ENCODE results near the gene DTNB.

Gene DTNB

DNA sequence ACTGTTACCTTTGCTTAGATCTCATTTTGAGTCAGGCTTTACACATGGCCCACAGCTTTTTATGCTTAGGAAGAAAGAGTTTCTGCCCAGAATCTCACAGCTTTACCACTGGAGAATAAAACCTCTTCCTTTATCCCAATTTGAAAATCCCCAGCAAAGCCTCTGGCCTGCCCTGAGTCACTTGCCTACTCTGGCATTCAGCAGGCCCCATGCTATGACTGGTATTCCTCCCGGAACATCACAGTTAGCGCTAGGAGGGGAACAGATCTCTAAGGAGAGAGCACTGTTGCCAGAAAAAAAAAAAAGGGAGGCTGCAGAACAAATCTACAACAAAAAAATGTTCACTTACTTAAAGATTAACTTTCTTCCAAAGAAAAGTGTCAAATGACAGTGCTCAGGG is 178.8 kb downstream of the DTNB start:
- TF ChIP-seq, protein P1, sequence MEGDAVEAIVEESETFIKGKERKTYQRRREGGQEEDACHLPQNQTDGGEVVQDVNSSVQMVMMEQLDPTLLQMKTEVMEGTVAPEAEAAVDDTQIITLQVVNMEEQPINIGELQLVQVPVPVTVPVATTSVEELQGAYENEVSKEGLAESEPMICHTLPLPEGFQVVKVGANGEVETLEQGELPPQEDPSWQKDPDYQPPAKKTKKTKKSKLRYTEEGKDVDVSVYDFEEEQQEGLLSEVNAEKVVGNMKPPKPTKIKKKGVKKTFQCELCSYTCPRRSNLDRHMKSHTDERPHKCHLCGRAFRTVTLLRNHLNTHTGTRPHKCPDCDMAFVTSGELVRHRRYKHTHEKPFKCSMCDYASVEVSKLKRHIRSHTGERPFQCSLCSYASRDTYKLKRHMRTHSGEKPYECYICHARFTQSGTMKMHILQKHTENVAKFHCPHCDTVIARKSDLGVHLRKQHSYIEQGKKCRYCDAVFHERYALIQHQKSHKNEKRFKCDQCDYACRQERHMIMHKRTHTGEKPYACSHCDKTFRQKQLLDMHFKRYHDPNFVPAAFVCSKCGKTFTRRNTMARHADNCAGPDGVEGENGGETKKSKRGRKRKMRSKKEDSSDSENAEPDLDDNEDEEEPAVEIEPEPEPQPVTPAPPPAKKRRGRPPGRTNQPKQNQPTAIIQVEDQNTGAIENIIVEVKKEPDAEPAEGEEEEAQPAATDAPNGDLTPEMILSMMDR (IDR thresholded peaks at IDR 0.05; ENCODE audit: borderline replicate concordance, insufficient read depth, low read depth, low read length): no peak
- no peak overlapping the region for H3K4me3 ChIP-seq (ENCODE audit: low read depth, low read length)

DNA sequence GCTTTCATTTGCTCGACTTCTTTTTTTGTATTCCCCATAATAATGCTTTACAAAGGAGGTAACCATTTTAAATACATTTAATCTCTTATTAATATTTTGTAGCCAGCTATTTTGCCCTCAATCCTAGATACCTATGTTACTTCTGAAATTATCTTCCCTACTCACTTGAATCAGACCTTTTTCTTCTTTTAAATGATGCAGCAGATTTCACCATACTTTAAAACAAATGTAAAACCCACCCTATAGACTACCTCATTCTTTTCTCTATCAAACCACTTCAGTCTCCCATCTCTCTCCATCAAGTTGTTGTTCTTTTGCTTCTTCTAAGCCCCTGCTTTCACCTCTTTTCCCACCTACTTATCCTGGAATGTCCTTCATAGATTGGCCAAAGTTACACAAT is 180.2 kb downstream of the DTNB start:
- no peak overlapping the region for H3K4me3 ChIP-seq (ENCODE audit: low read depth, low read length)
- TF ChIP-seq, protein P1 (IDR thresholded peaks at IDR 0.05; ENCODE audit: borderline replicate concordance, insufficient read depth, low read depth, low read length): no peak

DNA sequence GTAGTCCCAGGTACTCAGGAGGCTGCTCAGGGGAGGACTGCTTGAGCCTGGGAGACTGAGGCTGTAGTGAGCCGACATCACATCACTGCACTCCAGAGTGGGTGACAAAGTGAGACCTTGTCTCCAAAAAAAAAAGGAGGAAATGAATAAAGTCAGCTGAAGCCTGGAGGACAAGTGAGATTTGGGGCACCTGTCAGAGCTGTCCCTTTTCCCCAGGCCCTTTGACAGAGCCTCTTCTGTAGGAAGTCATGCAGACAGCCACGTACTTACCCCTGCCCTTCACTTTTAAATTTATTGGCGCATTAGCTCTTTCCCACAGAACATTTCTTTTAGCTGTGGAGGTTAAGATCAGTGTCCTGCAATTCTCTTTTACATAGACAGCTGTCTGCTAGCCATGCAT is 180.7 kb downstream of the DTNB start:
- no peak overlapping the region for H3K4me3 ChIP-seq (ENCODE audit: low read depth, low read length)
- TF ChIP-seq, protein P1 (IDR thresholded peaks at IDR 0.05; ENCODE audit: borderline replicate concordance, insufficient read depth, low read depth, low read length): no peak

DNA sequence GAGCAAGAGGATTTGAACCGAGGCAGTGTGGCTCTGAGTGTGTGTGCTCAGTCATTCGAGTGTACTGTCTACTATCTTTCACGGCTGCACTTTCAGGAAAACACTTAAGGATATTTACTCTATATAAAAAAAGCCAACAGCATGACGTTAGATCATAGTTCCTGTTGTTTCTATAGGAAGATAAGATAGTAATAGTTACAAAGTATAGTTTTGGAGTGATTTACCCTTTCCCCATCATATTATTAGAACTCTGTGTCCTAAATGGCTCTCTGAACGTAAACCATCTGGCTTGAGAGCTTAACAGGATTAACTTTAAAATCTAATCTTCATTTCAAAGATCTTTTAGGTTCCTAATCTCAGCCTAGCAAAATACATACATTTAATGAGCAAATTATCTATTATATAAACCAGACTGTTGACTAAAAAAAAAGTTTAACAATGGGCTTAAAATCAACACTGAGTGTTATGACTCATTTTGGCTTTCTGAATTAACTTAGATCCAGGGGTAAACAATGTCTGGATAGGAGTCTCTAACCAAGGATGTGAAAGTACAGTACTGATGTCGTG is 181.3 kb downstream of the DTNB start:
- H3K4me3 ChIP-seq (ENCODE audit: low read depth, low read length): no peak overlapping the region

DNA sequence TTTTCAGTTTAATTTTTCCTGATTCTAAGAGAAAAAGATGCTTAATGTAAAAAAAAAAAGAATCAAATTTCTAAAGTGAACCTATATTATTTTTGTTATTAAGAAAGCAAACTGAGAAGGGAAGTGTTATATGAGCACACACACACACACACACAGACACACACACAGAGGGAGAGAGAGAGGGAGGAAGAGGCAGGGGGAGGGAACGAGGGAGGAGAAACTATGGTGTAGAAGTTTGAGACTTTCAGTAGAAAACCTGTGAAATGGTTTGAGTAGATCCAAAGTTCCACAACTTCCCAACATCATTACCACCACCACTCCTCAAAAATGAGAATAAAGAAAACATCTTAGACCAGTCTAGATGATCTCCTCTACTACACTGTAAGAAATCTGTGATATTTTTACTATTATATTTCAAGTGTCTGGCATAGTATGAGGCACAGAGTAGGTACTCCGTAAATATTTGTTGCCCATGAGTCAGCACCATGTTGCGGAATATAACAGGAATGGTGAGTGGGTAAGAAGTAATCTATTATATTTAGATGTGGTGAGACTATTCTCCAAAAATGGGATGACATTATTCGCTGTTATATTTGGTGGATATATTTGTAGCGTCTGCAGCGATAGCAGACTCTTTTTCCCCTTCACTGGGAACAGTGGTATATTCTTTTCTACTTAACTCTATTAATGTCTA is 182.2 kb downstream of the DTNB start:
- TF ChIP-seq, protein P1 (IDR thresholded peaks at IDR 0.05; ENCODE audit: borderline replicate concordance, insufficient read depth, low read depth, low read length): no peak
- H3K4me3 ChIP-seq (ENCODE audit: low read depth, low read length): no peak overlapping the region

More for the DNA sequence above, 181.3 kb downstream of the DTNB start:
- TF ChIP-seq, protein P1 (IDR thresholded peaks at IDR 0.05; ENCODE audit: borderline replicate concordance, insufficient read depth, low read depth, low read length): no peak

DNA sequence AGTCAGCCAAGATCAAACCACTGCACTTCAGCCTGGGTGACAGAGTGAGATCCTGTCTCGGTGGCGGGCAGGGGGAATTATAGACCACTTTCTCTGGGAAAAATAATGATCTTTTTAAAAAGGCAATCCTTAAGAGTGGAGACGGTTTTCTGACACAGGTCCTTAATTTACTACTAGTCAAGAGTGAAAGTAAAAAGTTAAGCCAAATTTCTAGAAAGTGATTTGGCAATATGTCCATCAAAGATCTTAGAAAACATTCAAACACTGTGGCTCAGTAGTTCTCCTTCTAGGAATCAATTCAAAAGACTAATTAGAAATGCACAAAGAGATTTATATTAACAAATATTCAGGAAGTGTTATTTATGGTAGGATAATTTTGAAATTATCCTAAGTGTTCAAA is 183.2 kb downstream of the DTNB start:
- TF ChIP-seq, protein P1 (IDR thresholded peaks at IDR 0.05; ENCODE audit: borderline replicate concordance, insufficient read depth, low read depth, low read length): no peak
- no peak overlapping the region for H3K4me3 ChIP-seq (ENCODE audit: low read depth, low read length)

DNA sequence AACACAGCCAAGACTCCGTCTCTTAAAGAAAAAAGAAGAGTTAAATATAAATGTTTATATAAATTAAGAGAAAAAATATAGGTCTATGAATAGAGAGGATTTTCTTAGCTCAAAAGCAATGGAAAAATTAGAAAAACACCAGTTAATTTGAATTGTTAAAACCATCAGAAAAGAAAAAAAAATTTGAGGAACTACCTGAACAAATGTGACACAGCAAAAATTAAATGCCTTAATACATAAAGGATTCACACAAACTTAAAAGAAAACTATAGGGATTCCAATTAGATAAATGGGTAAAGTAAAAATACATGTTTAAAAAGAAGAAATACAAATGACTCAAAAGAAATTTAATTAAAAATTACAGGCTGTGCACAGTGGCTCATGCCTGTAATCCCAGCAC is 183.7 kb downstream of the DTNB start:
- no peak overlapping the region for H3K4me3 ChIP-seq (ENCODE audit: low read depth, low read length)
- TF ChIP-seq, protein P1 (IDR thresholded peaks at IDR 0.05; ENCODE audit: borderline replicate concordance, insufficient read depth, low read depth, low read length): no peak

Measured in GM12875 (cell line).